Parathyroid adenoma (tissue), 2 donors: ENCODE results near the gene PLPPR4.
"Not testable (repeated sequence)": the region's sequence is repeated elsewhere in the genome, so short reads cannot be mapped to it uniquely, and the experiment has no call there.

Source experiments
- H2AFZ ChIP-seq: fragments of 300-600 bp; sonication (generic); one replicate; pipeline ENCODE4 v1.7.0; 2017; ENCODE audit warnings: antibody characterized with exemption, mild to moderate bottlenecking
- H3K27ac ChIP-seq: fragments of 300-600 bp; sonication (generic); one replicate; pipeline ENCODE4 v1.7.0; 2017
- H3K27me3 ChIP-seq: fragments of 300-600 bp; sonication (generic); one replicate; pipeline ENCODE4 v1.7.0; 2017; ENCODE audit warnings: low read length; ENCODE audit not compliant: control insufficient read depth, insufficient read depth
- H3K36me3 ChIP-seq: fragments of 300-600 bp; sonication (generic); one replicate; pipeline ENCODE4 v1.7.0; 2017; ENCODE audit warnings: low read length; ENCODE audit not compliant: control insufficient read depth, insufficient read depth
- H3K4me1 ChIP-seq: fragments of 300-600 bp; sonication (generic); one replicate; pipeline ENCODE4 v1.7.0; 2017; ENCODE audit warnings: control low read depth
- H3K4me2 ChIP-seq: fragments of 300-600 bp; sonication (generic); one replicate; pipeline ENCODE4 v1.7.0; 2017; ENCODE audit warnings: low read length
- H3K4me3 ChIP-seq: fragments of 300-600 bp; sonication (generic); one replicate; pipeline ENCODE4 v1.7.0; 2017; ENCODE audit warnings: low read depth, low read length
- H3K79me2 ChIP-seq: fragments of 300-600 bp; sonication (generic); one replicate; pipeline ENCODE4 v1.7.0; 2017; ENCODE audit warnings: control low read depth
- H3K9ac ChIP-seq: fragments of 300-600 bp; sonication (generic); one replicate; pipeline ENCODE4 v1.7.0; 2017; ENCODE audit warnings: mild to moderate bottlenecking
- H3K9me3 ChIP-seq: fragments of 300-600 bp; sonication (generic); one replicate; pipeline ENCODE4 v1.7.0; 2017; ENCODE audit warnings: low read length; ENCODE audit not compliant: control insufficient read depth
- CTCF ChIP-seq: fragments of 300-600 bp; sonication (generic); IDR thresholded peaks from one replicate; pipeline ENCODE4 v1.7.0; 2017; ENCODE audit warnings: antibody characterized with exemption, mild to moderate bottlenecking
- donor health status: primary hyperparathyroidism.

PLPPR4 gene

GRCh38 chr1:99246152-99246551, 18.1 kb upstream of the PLPPR4 start:
- H3K4me3 ChIP-seq: no peak overlapping the region
- H3K27ac ChIP-seq: no peak overlapping the region
- no peak for TF ChIP-seq CTCF
- no peaks in the 10 kb centered on the region for H3K36me3 ChIP-seq
- H3K9me3 ChIP-seq: no peaks in the 10 kb centered on the region
- no peak overlapping the region for H3K4me2 ChIP-seq
- H3K4me1 ChIP-seq: no peaks in the 10 kb centered on the region
- H2AFZ ChIP-seq: no peak overlapping the region
- no peaks in the 10 kb centered on the region for H3K79me2 ChIP-seq
- no peaks in the 10 kb centered on the region for H3K27me3 ChIP-seq
- H3K9ac ChIP-seq: no peak overlapping the region

DNA sequence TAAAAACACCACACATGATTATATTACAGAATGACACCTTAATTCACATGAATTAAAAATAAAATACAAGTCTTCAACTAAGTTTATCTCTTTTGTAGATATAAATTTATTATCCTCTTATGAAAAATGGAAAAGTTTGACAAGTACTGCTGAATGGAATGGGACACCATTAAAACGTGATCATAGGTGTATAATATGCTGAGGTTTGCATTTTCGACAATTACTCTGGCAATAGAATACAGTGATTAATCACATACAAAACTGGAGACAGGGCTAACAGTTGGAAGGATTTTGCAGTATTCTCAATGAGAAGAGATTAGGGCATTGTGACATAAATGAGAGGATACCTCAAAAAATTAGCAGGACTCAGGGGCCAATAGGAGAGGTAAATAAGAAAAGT, 17.1 kb upstream of the PLPPR4 start:
- Histone ChIP-seq H3K4me1 (no peaks in the 10 kb centered on the region), H3K9ac (no peak overlapping the region), H2AFZ (no peak overlapping the region), H3K9me3 (no peaks in the 10 kb centered on the region), H3K4me2 (no peak overlapping the region), H3K27me3 (no peaks in the 10 kb centered on the region), H3K36me3 (no peaks in the 10 kb centered on the region), H3K4me3 (no peak overlapping the region), H3K79me2 (no peaks in the 10 kb centered on the region), H3K27ac (no peak overlapping the region)
- TF ChIP-seq CTCF: no peak

GRCh38 chr1:99250728-99251127, 13.6 kb upstream of the PLPPR4 start:
- no peaks in the 10 kb centered on the region for H3K4me1 ChIP-seq
- no peak overlapping the region for H3K9ac ChIP-seq
- no peak overlapping the region for H3K4me3 ChIP-seq
- no peak overlapping the region for H3K27ac ChIP-seq
- H3K27me3 ChIP-seq: no peaks in the 10 kb centered on the region
- H3K4me2 ChIP-seq: no peak overlapping the region
- no peaks in the 10 kb centered on the region for H3K79me2 ChIP-seq
- no peaks in the 10 kb centered on the region for H3K9me3 ChIP-seq
- H3K36me3 ChIP-seq: no peaks in the 10 kb centered on the region
- TF ChIP-seq CTCF: no peak
- no peak overlapping the region for H2AFZ ChIP-seq

DNA sequence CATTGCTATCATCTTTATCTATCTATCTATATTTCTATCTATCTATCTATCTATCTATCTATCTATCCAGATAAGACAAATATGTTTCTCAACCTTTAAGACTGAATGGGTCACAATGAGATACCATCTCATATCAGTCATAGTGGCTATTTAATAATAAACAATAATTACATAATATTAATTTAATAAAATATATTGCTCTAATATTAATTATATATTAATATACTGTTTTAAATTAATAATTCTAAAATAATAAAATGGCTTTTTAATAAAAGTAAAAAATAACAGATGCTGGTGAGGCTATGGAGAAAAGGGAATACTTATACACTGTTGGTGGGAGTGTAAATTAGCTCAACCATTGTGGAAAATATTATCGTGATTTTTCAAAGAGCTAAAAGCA, 13.0 kb upstream of the PLPPR4 start:
- H2AFZ ChIP-seq: no peak overlapping the region
- H3K36me3 ChIP-seq: no peaks in the 10 kb centered on the region
- no peak overlapping the region for H3K9ac ChIP-seq
- H3K27me3 ChIP-seq: no peaks in the 10 kb centered on the region
- no peaks in the 10 kb centered on the region for H3K9me3 ChIP-seq
- H3K79me2 ChIP-seq: no peaks in the 10 kb centered on the region
- no peak overlapping the region for H3K27ac ChIP-seq
- no peak overlapping the region for H3K4me3 ChIP-seq
- no peak overlapping the region for H3K4me2 ChIP-seq
- no peaks in the 10 kb centered on the region for H3K4me1 ChIP-seq
- TF ChIP-seq CTCF: no peak

DNA sequence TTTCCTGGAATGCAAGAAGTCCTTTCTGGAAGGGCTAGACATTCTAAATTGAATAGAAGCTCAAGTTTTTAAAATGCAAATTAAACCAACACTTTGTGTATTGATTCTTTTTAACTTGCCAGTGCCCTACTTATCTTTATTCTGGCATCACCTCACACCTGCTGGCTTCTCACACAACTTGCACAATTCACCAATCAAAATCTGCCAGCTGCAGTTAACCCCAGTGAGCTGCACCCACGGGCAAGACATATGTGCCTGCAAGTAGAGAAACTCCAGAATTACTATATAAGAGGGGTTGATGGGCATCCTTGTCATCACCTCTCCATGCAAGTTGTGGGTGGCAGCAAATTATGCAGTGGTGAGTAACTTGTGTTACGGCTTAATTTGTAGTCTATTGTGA, 11.7 kb upstream of the PLPPR4 start:
- no peak for TF ChIP-seq CTCF
- no peaks in the 10 kb centered on the region for H3K36me3 ChIP-seq

GRCh38 chr1:99260402-99260801, 3.9 kb upstream of the PLPPR4 start:
- not testable (repeated sequence) for H3K4me1 ChIP-seq, H3K9ac ChIP-seq, H3K4me3 ChIP-seq, H3K4me2 ChIP-seq, H2AFZ ChIP-seq, H3K36me3 ChIP-seq, H3K27me3 ChIP-seq, H3K9me3 ChIP-seq, H3K27ac ChIP-seq, H3K79me2 ChIP-seq

More for the DNA sequence above, 11.7 kb upstream of the PLPPR4 start:
- no peaks in the 10 kb centered on the region for H3K79me2 ChIP-seq
- no peaks in the 10 kb centered on the region for H3K27me3 ChIP-seq
- no peaks in the 10 kb centered on the region for H3K9me3 ChIP-seq
- H3K4me2 ChIP-seq: no peak overlapping the region
- H3K4me3 ChIP-seq: no peak overlapping the region
- no peak overlapping the region for H3K27ac ChIP-seq
- H3K4me1 ChIP-seq: no peaks in the 10 kb centered on the region
- H2AFZ ChIP-seq: no peak overlapping the region
- H3K9ac ChIP-seq: no peak overlapping the region
